Endodermal cell (in vitro differentiated cells): ENCODE measurements around the gene KCTD21. TPM values are rescaled to one million over a fixed set of nuclear protein-coding genes. Genes with fewer than 3 reads are reported as not detected.

Source experiments
- DNase-seq: peaks from one replicate; pipeline ENCODE4 v3.0.0-alpha.2; 2017
- H3K27ac ChIP-seq: 2 replicates; pipeline ENCODE4 v1.5.1; 2013; ENCODE audit warnings: mild to moderate bottlenecking, low read depth, low read length, moderate library complexity
- H3K27me3 ChIP-seq: 2 replicates; pipeline ENCODE4 v1.6.1; 2013; ENCODE audit warnings: mild to moderate bottlenecking, low read length, moderate library complexity; ENCODE audit not compliant: insufficient read depth, control insufficient read depth, poor library complexity, severe bottlenecking
- H3K36me3 ChIP-seq: 2 replicates; pipeline ENCODE4 v1.7.0; 2013; ENCODE audit warnings: mild to moderate bottlenecking, low read length, moderate library complexity; ENCODE audit not compliant: control insufficient read depth, insufficient read depth
- H3K4me1 ChIP-seq: one replicate; pipeline ENCODE4 v1.7.0; 2013; ENCODE audit warnings: low read length; ENCODE audit not compliant: control insufficient read depth, insufficient read depth
- H3K4me3 ChIP-seq: 2 replicates; pipeline ENCODE4 v1.5.1; 2013; ENCODE audit warnings: mild to moderate bottlenecking, low read length, moderate library complexity
- H3K9ac ChIP-seq: 2 replicates; pipeline ENCODE4 v1.6.1; 2013; ENCODE audit warnings: mild to moderate bottlenecking, low read length, moderate library complexity; ENCODE audit not compliant: poor library complexity, severe bottlenecking; ENCODE audit errors: extremely low read depth
- H3K9me3 ChIP-seq: 2 replicates; pipeline ENCODE4 v1.6.1; 2013; ENCODE audit warnings: mild to moderate bottlenecking, low read length, moderate library complexity; ENCODE audit not compliant: control insufficient read depth
- H3K27ac Mint-ChIP-seq: 2 replicates; pipeline ENCODE4 v1.8.0; 2020; ENCODE audit warnings: mixed read lengths
- H3K27me3 Mint-ChIP-seq: 2 replicates; pipeline ENCODE4 v1.8.0; 2021; ENCODE audit warnings: mild to moderate bottlenecking, mixed read lengths; ENCODE audit not compliant: insufficient read depth
- H3K36me3 Mint-ChIP-seq: 2 replicates; pipeline ENCODE4 v1.8.0; 2020; ENCODE audit warnings: low read depth, mixed read lengths
- H3K4me1 Mint-ChIP-seq: 2 replicates; pipeline ENCODE4 v1.8.0; 2020; ENCODE audit warnings: mixed read lengths
- H3K4me3 Mint-ChIP-seq: 2 replicates; pipeline ENCODE4 v1.8.0; 2020; ENCODE audit warnings: mild to moderate bottlenecking, moderate library complexity, mixed read lengths
- H3K9me3 Mint-ChIP-seq: 2 replicates; pipeline ENCODE4 v1.8.0; 2020; ENCODE audit warnings: mild to moderate bottlenecking, mixed read lengths
- WGBS, 2 experiments: methylation state at CpG; one replicate each; pipeline versions ENCODE4 v1.1.5 to v1.1.7; 2013; ENCODE audit warnings: missing lambda C conversion rate in 2 of 2, mixed read lengths in 1 of 2; ENCODE audit not compliant: insufficient coverage in 1 of 2, insufficient read length in 1 of 2; 5-methylcytosine and 5-hydroxymethylcytosine counted together
- total RNA-seq, 2 donors: library from RNA; stranded (reverse); fragmentation: NEBNext Ultra II Directional in 1 of 2; extraction: Animal tissue kit (Norgen Biotek cat#: 25700) in 1 of 2; gene quantifications; 2 replicates in 1 of 2; 3 replicates in 1 of 2; pipeline ENCODE4 v1.2.1, GENCODE V29; 2021
- TF ChIP-seq, protein P1 (sequence below): fragments of 200-600 bp; sonication (generic); conservative IDR thresholded peaks from 2 replicates; pipeline ENCODE4 v1.5.0; 2021; ENCODE audit warnings: antibody characterized with exemption, mild to moderate bottlenecking

KCTD21 gene
- total RNA-seq, 2 donors from 2014 or later = 4.1 to 4.6 TPM

DNA sequence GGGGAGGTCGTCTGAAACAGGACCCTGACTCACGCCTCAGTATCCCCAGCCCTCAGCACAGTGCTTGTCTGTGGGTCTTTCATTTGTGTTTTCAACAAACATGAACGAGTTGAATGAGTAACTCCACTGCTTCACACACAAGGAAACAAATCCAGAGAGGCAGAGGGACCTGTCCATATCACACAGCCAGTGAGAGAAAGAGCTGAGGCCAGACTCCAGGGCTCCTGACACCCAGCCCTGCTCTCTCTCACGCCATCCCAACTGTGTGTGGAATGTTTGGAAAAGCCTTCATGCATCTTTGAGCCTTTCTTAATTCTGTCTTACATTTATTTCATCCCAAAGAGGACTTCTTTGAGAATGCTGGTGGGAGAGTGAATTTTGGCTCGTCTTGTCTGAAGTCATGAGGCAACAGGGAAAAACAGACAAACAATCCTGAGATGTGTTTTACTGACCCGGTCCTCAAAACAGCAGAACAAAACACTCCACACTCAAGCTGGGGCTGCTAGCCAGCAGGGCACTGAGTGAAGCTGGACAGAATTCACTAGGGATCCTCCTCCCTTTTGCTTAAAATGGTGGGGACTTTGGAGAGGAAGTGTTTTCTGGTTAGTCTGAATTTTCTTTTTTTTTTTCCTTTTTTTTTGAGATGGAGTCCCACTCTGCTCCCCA lies 29.3 kb downstream of the KCTD21 start:
- Histone ChIP-seq H3K4me1 (no peaks in the 10 kb centered on the region), H3K4me3 (no peak overlapping the region), H3K27me3 (no peaks in the 10 kb centered on the region), H3K9ac (no peak overlapping the region), H3K36me3 (no peaks in the 10 kb centered on the region), H3K9me3 (no peaks in the 10 kb centered on the region), H3K27ac (no peak overlapping the region)
- no peak overlapping the region for H3K4me3 Mint-ChIP-seq
- H3K9me3 Mint-ChIP-seq = no peaks in the 10 kb centered on the region
- no peaks in the 10 kb centered on the region for H3K4me1 Mint-ChIP-seq
- TF ChIP-seq, protein P1, sequence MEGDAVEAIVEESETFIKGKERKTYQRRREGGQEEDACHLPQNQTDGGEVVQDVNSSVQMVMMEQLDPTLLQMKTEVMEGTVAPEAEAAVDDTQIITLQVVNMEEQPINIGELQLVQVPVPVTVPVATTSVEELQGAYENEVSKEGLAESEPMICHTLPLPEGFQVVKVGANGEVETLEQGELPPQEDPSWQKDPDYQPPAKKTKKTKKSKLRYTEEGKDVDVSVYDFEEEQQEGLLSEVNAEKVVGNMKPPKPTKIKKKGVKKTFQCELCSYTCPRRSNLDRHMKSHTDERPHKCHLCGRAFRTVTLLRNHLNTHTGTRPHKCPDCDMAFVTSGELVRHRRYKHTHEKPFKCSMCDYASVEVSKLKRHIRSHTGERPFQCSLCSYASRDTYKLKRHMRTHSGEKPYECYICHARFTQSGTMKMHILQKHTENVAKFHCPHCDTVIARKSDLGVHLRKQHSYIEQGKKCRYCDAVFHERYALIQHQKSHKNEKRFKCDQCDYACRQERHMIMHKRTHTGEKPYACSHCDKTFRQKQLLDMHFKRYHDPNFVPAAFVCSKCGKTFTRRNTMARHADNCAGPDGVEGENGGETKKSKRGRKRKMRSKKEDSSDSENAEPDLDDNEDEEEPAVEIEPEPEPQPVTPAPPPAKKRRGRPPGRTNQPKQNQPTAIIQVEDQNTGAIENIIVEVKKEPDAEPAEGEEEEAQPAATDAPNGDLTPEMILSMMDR = no peak
- H3K27ac Mint-ChIP-seq = no peak overlapping the region
- H3K27me3 Mint-ChIP-seq = peaks cover 6% of the 10 kb centered on the region
- H3K36me3 Mint-ChIP-seq = peaks cover 2% of the 10 kb centered on the region
- 60 to 88% methylated on average over 1 to 6 of the region's 6 CpGs for WGBS, 2 experiments
- DNase-seq = no peak

DNA sequence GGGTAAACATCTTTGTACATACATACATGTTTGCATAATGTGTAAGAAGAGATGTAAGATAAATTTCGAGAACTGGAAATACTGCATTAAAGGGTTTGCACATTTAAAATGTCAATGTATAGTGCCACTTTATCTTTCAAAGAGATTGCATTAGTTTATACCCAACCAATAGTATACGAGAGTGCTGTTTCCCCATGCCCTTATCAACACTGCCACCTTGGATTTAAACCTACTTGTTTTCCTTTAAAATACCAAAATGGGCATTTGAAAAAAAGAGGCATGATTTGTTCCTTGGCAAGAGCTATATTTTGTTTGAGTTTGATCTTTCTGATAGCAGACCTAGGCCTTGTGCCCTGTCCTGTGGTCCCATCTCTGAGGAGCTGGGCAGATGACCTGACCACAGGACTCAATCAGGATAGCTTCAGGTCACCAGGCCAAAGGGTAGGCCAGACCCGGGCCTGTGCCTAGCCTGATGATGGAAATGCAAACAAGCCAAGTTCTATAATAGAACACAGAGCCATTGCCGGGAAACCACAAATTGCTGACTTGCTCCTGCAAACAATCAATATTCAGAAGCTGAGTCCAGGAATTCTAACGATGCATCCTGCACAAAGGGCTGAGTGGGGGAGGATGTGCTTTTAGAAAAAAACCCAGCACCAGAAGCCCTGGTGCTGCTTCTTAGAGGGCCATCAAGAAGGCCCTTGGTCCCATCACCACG lies 32.1 kb downstream of the KCTD21 start:
- 84 to 92% methylated on average over 2 to 6 of the region's 6 CpGs for WGBS, 2 experiments

DNA sequence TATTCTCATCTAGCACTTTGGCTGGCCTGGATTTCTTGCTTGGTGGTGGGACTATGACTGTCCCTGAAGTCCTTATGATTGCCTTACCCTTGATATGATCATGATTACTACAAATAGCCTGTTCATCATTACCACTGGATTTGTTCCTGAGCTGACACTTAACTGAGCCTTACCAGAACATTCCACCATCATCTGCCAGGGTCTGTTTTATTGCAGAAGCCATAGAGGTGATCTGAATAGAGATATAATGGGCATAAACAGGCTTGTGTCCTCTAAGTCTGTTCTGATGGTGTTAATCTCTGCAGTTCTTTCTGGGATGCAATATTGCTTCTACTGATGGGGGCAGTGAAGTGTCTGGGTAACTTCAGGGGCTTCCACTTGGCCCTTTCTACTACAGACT lies 36.6 kb downstream of the KCTD21 start:
- DNase-seq = no peak
- H3K4me1 Mint-ChIP-seq = no peaks in the 10 kb centered on the region
- H3K27me3 Mint-ChIP-seq = no peaks in the 10 kb centered on the region
- no peak overlapping the region for H3K27ac Mint-ChIP-seq
- Histone ChIP-seq H3K9ac (no peak overlapping the region), H3K36me3 (no peaks in the 10 kb centered on the region), H3K4me3 (no peak overlapping the region), H3K9me3 (no peaks in the 10 kb centered on the region), H3K4me1 (no peaks in the 10 kb centered on the region), H3K27me3 (no peaks in the 10 kb centered on the region), H3K27ac (no peak overlapping the region)
- no peak overlapping the region for H3K4me3 Mint-ChIP-seq
- peaks cover 5% of the 10 kb centered on the region for H3K36me3 Mint-ChIP-seq
- no peaks in the 10 kb centered on the region for H3K9me3 Mint-ChIP-seq
- TF ChIP-seq, protein P1 = no peak

More for the DNA sequence above, 32.1 kb downstream of the KCTD21 start:
- no peaks in the 10 kb centered on the region for H3K9me3 ChIP-seq
- peaks cover 5% of the 10 kb centered on the region for H3K36me3 Mint-ChIP-seq
- no peak overlapping the region for H3K4me3 ChIP-seq
- DNase-seq = no peak
- no peak overlapping the region for H3K9ac ChIP-seq
- no peaks in the 10 kb centered on the region for H3K36me3 ChIP-seq
- no peaks in the 10 kb centered on the region for H3K9me3 Mint-ChIP-seq
- peaks cover 3% of the 10 kb centered on the region for H3K27me3 Mint-ChIP-seq
- H3K4me1 Mint-ChIP-seq = no peaks in the 10 kb centered on the region
- H3K4me3 Mint-ChIP-seq = no peak overlapping the region
- no peak overlapping the region for H3K27ac Mint-ChIP-seq
- TF ChIP-seq, protein P1 = no peak
- no peaks in the 10 kb centered on the region for H3K4me1 ChIP-seq
- H3K27ac ChIP-seq = peak overlapping the region; percentile 51
- no peaks in the 10 kb centered on the region for H3K27me3 ChIP-seq
